HepG2 (cell line): ENCODE results near the gene CEP78. TPM values are rescaled to one million over a fixed set of nuclear protein-coding genes. Genes with fewer than 3 reads are reported as not detected.

Experiments
- ATAC-seq: fragments of 200-7000 bp; cut with Tn5 transposase; 3 replicates; pipeline ENCODE4 v1.9.1; 2020; ENCODE audit warnings: mild to moderate bottlenecking, moderate library complexity
- BruUV-seq: library from RNA; stranded (reverse); fragments of 400-500 nt; replicated peaks from 2 replicates; lab custom pipeline; 2021; lab: Mats Ljungman, UMichigan
- CTCF ChIA-PET: fragments of 300-600 bp; formaldehyde crosslinking; extraction: SDS; loops from one replicate; lab custom pipeline; 2021; ENCODE audit warnings: low total read pairs, inconsistent platforms, low intra/inter-chr PET ratio; lab: Yijun Ruan, JAX
- POLR2A ChIA-PET: fragments of 350-600 bp; sonication (Branson Sonifier 250); formaldehyde crosslinking; loops from one replicate; lab custom pipeline; 2020; ENCODE audit warnings: antibody characterized with exemption, inconsistent platforms; lab: Yijun Ruan, JAX
- DNase-seq: peaks from one replicate; pipeline ENCODE4 v3.0.0-alpha.2; 2015; ENCODE audit warnings: low spot score
- FAIRE-seq: peaks from 3 replicates; lab custom pipeline; 2011; peaks lifted over from hg19 to GRCh38; lab: Jason Lieb, UNC
- H2AFZ ChIP-seq: one replicate; pipeline ENCODE4 v1.6.1; 2011; ENCODE audit warnings: low read length, inconsistent platforms
- H3K27ac ChIP-seq: fragments of 300-600 bp; 3 replicates; pipeline ENCODE4 v1.8.0; 2011; ENCODE audit warnings: mixed run types, mild to moderate bottlenecking, mixed read lengths, low read length, inconsistent platforms; ENCODE audit not compliant: insufficient read depth; ENCODE audit errors: extremely low read length
- H3K27me3 ChIP-seq, 2 experiments: fragments of 200-600 bp in 1 of 2; 2 replicates in 1 of 2; 3 replicates in 1 of 2; pipeline versions ENCODE4 v1.6.0 to v1.8.0; 2011; ENCODE audit warnings: low read length in 2 of 2, mild to moderate bottlenecking in 2 of 2, moderate library complexity in 2 of 2, inconsistent platforms in 1 of 2; ENCODE audit not compliant: insufficient read depth in 2 of 2, control insufficient read depth in 1 of 2
- H3K36me3 ChIP-seq, 2 experiments: fragments of 200-600 bp in 1 of 2; replicated peaks in 1 of 2; 2 replicates in 1 of 2; 3 replicates in 1 of 2; pipeline versions ENCODE4 v1.5.1 to v1.8.0; 2011; ENCODE audit warnings: low read length in 2 of 2, inconsistent platforms in 1 of 2; ENCODE audit not compliant: insufficient read depth in 2 of 2, control insufficient read depth in 1 of 2
- H3K4me1 ChIP-seq: 2 replicates; pipeline ENCODE4 v1.5.1; 2012; ENCODE audit warnings: low read length, inconsistent platforms; ENCODE audit not compliant: insufficient read depth
- H3K4me2 ChIP-seq: 2 replicates; pipeline ENCODE4 v1.6.0; 2011; ENCODE audit warnings: low read depth, low read length, inconsistent platforms
- H3K4me3 ChIP-seq, 3 experiments: fragments of 200-600 bp in 1 of 3; sonication (generic), shearing (Covaris generic) in 1 of 3; replicated peaks in 1 of 3; 2 replicates each; pipeline ENCODE4 v1.5.1; 2011 to 2016; ENCODE audit warnings: low read length in 3 of 3, inconsistent platforms in 2 of 3, low read depth in 2 of 3, mild to moderate bottlenecking in 2 of 3, control low read depth in 1 of 3, mixed read lengths in 1 of 3; ENCODE audit not compliant: insufficient read depth in 1 of 3
- H3K79me2 ChIP-seq: one replicate; pipeline ENCODE4 v1.6.1; 2011; ENCODE audit warnings: low read length, inconsistent platforms; ENCODE audit not compliant: insufficient read depth
- H3K9ac ChIP-seq: 2 replicates; pipeline ENCODE4 v1.6.0; 2011; ENCODE audit warnings: mild to moderate bottlenecking, low read depth, low read length, inconsistent platforms; ENCODE audit not compliant: insufficient read depth
- H3K9me3 ChIP-seq: 2 replicates; pipeline ENCODE4 v1.5.1; 2012; ENCODE audit warnings: mild to moderate bottlenecking, low read length
- H4K20me1 ChIP-seq: 2 replicates; pipeline ENCODE4 v1.6.0; 2011; ENCODE audit warnings: inconsistent platforms, mild to moderate bottlenecking, low read length, moderate library complexity; ENCODE audit not compliant: insufficient read depth
- FIP1L1 ChIP-seq: fragments of 200-400 bp; formaldehyde crosslinking; IDR thresholded peaks from 2 replicates; pipeline ENCODE4 v1.6.1; 2018; ENCODE audit warnings: low read depth, mild to moderate bottlenecking, low read length, moderate library complexity, borderline replicate concordance; ENCODE audit not compliant: insufficient read depth
- GATAD2A ChIP-seq: IDR thresholded peaks from 2 replicates; pipeline ENCODE4 v1.6.1; 2016
- KLF16 ChIP-seq, 2 experiments: sonication (generic) in 1 of 2; formaldehyde crosslinking in 1 of 2; IDR thresholded peaks; 2 replicates each; pipeline versions ENCODE4 v1.6.1 to v1.8.0; 2016 to 2023; ENCODE audit warnings: missing genetic modification reagents in 2 of 2, missing compliant biosample characterization in 1 of 2
- NR1H2 ChIP-seq: sonication (generic); formaldehyde crosslinking; IDR thresholded peaks from 2 replicates; pipeline ENCODE4 v1.8.1; 2022; ENCODE audit warnings: low read depth, missing genetic modification reagents, borderline replicate concordance
- ZFYVE20 ChIP-seq: sonication (generic); formaldehyde crosslinking; IDR thresholded peaks from 2 replicates; pipeline ENCODE4 v1.8.0; 2023; ENCODE audit warnings: low read depth, mild to moderate bottlenecking, moderate library complexity, missing genetic modification reagents, borderline replicate concordance
- ZNF232 ChIP-seq: sonication (generic); formaldehyde crosslinking; IDR thresholded peaks from 2 replicates; pipeline ENCODE4 v1.4.0; 2020; ENCODE audit warnings: missing genetic modification reagents, borderline replicate concordance
- ZNF792 ChIP-seq: IDR thresholded peaks from 2 replicates; pipeline ENCODE4 v1.6.1; 2016
- WGBS: methylation state at CpG from one replicate; pipeline ENCODE4 v1.1.6; 2017; ENCODE audit warnings: low lambda C conversion rate; 5-methylcytosine and 5-hydroxymethylcytosine counted together
- in situ Hi-C: cut with HindIII; loops from 2 replicates; pipeline ENCODE4 v1.10.0; 2017; ENCODE audit warnings: low pct_unique_long_range_greater_than_20kb; ENCODE audit not compliant: extremely low pct_ligation_motif_present
- intact Hi-C: fragments of 100-400 bp; cut with micrococcal nuclease; formaldehyde crosslinking; loops from one replicate; pipeline ENCODE4 v1.10.0; 2022; ENCODE audit not compliant: unreplicated experiment
- polyA plus RNA-seq, 8 experiments: library from polyadenylated mRNA; depleted of rRNA in 3 of 8; stranded (reverse) in 7 of 8; unstranded in 1 of 8; fragments of >200 nt; fragmentation: Illumina TruSeq in 4 of 8; extraction: Trizol in 4 of 8; gene quantifications; 2 replicates each; pipeline versions ENCODE4 v1.2.1 to v1.2.3, GENCODE V29; 2011 to 2016; ENCODE audit warnings: low read depth in 4 of 8, missing spikeins in 1 of 8, mixed read lengths in 1 of 8; ENCODE audit not compliant: insufficient read depth in 1 of 8
- total RNA-seq, 5 experiments: library from RNA; depleted of rRNA; stranded (reverse); fragments of >200 nt; fragmentation: Illumina TruSeq; extraction: Trizol; gene quantifications; 2 replicates each; pipeline ENCODE4 v1.2.3, GENCODE V29; 2016; ENCODE audit warnings: low read depth in 1 of 5
- TF ChIP-seq, protein P1 (sequence below): sonication (generic); formaldehyde crosslinking; conservative IDR thresholded peaks from 2 replicates; pipeline ENCODE4 v1.4.0; 2020; ENCODE audit warnings: missing genetic modification reagents
- TF ChIP-seq, protein P2 (sequence below): sonication (generic); formaldehyde crosslinking; IDR thresholded peaks from 2 replicates; pipeline ENCODE4 v1.9.0; 2021; ENCODE audit warnings: missing genetic modification reagents, mild to moderate bottlenecking, borderline replicate concordance
- TF ChIP-seq, protein P3 (sequence below): sonication (generic); formaldehyde crosslinking; IDR thresholded peaks from 2 replicates; pipeline ENCODE4 v1.4.0; 2020; ENCODE audit warnings: missing genetic modification reagents, borderline replicate concordance
- TF ChIP-seq, protein P4 (sequence below): sonication (generic); formaldehyde crosslinking; IDR thresholded peaks from 2 replicates; pipeline ENCODE4 v1.4.0; 2020; ENCODE audit warnings: missing genetic modification reagents; ENCODE audit errors: not compliant biosample characterization
- TF ChIP-seq, protein P5 (sequence below): IDR thresholded peaks from 2 replicates; pipeline ENCODE4 v1.6.1; 2016

CEP78 gene
- total and polyA plus RNA-seq, 2 of the 13 experiments (the other 11 are each of a cell fraction or from before 2014, with no cell fraction given), result 5.1 to 30.8 TPM

DNA sequence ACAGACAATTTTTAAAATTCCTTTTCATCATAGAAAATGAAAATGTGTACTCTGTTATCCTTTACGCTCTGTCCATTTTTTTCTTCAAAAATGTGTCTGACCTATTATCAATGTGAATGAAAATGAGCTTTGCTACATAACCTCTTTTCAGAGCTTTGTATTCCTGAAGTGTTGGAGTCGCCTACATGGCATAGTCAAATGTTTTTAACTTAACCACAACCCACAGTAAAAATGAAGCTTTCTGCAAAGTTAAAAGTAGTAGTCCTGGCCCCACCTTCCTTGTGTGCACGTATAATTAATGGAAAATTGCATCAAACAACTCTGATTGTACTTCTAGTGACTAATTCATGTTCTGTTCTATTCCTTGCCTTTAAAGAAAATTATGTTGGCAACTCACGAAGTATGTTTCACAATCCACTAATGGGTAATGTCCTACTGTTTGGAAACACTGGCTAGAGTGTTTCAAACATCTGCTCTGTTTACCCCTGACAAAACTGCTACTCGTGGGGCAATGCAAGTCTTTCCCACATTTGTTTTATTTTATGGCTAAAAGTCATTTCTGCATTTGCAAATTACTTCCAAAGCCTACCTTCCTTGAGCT is 42.4 kb downstream of the CEP78 start (continued):
- TF ChIP-seq, protein P1, sequence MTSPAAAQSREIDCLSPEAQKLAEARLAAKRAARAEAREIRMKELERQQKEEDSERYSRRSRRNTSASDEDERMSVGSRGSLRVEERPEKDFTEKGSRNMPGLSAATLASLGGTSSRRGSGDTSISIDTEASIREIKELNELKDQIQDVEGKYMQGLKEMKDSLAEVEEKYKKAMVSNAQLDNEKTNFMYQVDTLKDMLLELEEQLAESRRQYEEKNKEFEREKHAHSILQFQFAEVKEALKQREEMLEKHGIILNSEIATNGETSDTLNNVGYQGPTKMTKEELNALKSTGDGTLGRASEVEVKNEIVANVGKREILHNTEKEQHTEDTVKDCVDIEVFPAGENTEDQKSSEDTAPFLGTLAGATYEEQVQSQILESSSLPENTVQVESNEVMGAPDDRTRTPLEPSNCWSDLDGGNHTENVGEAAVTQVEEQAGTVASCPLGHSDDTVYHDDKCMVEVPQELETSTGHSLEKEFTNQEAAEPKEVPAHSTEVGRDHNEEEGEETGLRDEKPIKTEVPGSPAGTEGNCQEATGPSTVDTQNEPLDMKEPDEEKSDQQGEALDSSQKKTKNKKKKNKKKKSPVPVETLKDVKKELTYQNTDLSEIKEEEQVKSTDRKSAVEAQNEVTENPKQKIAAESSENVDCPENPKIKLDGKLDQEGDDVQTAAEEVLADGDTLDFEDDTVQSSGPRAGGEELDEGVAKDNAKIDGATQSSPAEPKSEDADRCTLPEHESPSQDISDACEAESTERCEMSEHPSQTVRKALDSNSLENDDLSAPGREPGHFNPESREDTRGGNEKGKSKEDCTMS (CRISPR knock-in tag), result no peak
- TF ChIP-seq NR1H2 (CRISPR knock-in tag), result no peak
- TF ChIP-seq, protein P2, sequence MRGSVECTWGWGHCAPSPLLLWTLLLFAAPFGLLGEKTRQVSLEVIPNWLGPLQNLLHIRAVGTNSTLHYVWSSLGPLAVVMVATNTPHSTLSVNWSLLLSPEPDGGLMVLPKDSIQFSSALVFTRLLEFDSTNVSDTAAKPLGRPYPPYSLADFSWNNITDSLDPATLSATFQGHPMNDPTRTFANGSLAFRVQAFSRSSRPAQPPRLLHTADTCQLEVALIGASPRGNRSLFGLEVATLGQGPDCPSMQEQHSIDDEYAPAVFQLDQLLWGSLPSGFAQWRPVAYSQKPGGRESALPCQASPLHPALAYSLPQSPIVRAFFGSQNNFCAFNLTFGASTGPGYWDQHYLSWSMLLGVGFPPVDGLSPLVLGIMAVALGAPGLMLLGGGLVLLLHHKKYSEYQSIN (CRISPR knock-in tag), result no peak
- no peak for TF ChIP-seq ZFYVE20 (CRISPR knock-in tag)
- peak; percentile 74; the same call in 1 of the 2 replicates for TF ChIP-seq GATAD2A (CRISPR knock-in tag)
- TF ChIP-seq, all 625 proteins: peak for 18

DNA sequence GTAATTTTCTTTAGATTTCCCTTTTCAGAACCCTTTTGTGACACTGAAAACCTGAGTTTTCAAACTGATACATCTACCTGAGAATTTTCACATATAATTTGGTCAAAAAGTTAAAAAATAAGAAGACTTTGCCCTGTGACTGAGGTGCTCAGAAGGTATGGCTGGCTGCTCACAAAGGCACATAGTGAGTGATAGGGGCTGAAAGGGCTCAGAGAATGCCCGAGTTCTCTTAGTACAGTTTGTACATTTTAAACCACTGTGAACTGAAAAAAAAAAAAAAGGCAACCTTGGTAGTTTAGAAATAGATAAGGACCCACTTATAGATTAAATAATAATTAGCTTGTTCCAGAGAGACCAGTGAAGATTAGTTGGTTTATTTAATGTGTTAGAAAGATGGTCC is 42.9 kb downstream of the CEP78 start:
- Histone ChIP-seq H3K4me3 (peak overlapping the region in 2 of 3 experiments; percentile 19 to 25; a peak in 2 of 6 replicates), H3K36me3 (no peaks in the 10 kb centered on the region), H3K9me3 (no peaks in the 10 kb centered on the region), H2AFZ (no peak overlapping the region), H3K27me3 (no peaks in the 10 kb centered on the region), H3K4me2 (peak overlapping the region; percentile 59), H3K79me2 (no peaks in the 10 kb centered on the region), H3K9ac (peak overlapping the region; percentile 33), H3K4me1 (peaks cover 43% of the 10 kb centered on the region), H3K27ac (peak overlapping the region; percentile 77), H4K20me1 (no peaks in the 10 kb centered on the region)
- ATAC-seq, result peak; percentile 77
- in situ Hi-C loops, result no loop called here
- DNase-seq, result no peak
- 6% methylated on average over 1 of the region's 1 CpG for WGBS
- BruUV-seq, result no TSS peak
- intact Hi-C loops, result loop anchor here (2.0 to 5.0 kb wide), 2 partner anchors 16 to 48 kb away; no protein-coding TSS in a partner anchor
- ChIA-PET POLR2A (interaction anchor here (0.8 to 6.9 kb wide), 3 partner anchors 8 to 42 kb away, joined by 3 to 114 read pairs (median 3); partner anchors contain the start of gene PSAT1), CTCF (interaction anchor here (1.1 kb wide), 1 partner anchor 17 kb away, joined by 3 read pairs; no protein-coding TSS in a partner anchor)
- FAIRE-seq, result no peak
- TF ChIP-seq FIP1L1 (no peak), KLF16 (CRISPR knock-in tag; IDR thresholded peaks at IDR 0.05) (0 out of 4 replicates have a peak, but pooled peaks of 1 of the 2 experiments have one; percentile 1), ZNF792 (0 out of 2 replicates have a peak, but pooled peaks have one; percentile 8), ZNF232 (no peak)
- TF ChIP-seq, protein P3, sequence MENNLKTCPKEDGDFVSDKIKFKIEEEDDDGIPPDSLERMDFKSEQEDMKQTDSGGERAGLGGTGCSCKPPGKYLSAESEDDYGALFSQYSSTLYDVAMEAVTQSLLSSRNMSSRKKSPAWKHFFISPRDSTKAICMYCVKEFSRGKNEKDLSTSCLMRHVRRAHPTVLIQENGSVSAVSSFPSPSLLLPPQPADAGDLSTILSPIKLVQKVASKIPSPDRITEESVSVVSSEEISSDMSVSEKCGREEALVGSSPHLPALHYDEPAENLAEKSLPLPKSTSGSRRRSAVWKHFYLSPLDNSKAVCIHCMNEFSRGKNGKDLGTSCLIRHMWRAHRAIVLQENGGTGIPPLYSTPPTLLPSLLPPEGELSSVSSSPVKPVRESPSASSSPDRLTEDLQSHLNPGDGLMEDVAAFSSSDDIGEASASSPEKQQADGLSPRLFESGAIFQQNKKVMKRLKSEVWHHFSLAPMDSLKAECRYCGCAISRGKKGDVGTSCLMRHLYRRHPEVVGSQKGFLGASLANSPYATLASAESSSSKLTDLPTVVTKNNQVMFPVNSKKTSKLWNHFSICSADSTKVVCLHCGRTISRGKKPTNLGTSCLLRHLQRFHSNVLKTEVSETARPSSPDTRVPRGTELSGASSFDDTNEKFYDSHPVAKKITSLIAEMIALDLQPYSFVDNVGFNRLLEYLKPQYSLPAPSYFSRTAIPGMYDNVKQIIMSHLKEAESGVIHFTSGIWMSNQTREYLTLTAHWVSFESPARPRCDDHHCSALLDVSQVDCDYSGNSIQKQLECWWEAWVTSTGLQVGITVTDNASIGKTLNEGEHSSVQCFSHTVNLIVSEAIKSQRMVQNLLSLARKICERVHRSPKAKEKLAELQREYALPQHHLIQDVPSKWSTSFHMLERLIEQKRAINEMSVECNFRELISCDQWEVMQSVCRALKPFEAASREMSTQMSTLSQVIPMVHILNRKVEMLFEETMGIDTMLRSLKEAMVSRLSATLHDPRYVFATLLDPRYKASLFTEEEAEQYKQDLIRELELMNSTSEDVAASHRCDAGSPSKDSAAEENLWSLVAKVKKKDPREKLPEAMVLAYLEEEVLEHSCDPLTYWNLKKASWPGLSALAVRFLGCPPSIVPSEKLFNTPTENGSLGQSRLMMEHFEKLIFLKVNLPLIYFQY (CRISPR knock-in tag), result no peak
- TF ChIP-seq, protein P4, sequence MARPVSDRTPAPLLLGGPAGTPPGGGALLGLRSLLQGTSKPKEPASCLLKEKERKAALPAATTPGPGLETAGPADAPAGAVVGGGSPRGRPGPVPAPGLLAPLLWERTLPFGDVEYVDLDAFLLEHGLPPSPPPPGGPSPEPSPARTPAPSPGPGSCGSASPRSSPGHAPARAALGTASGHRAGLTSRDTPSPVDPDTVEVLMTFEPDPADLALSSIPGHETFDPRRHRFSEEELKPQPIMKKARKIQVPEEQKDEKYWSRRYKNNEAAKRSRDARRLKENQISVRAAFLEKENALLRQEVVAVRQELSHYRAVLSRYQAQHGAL (CRISPR knock-in tag), result no peak
- TF ChIP-seq, protein P5, sequence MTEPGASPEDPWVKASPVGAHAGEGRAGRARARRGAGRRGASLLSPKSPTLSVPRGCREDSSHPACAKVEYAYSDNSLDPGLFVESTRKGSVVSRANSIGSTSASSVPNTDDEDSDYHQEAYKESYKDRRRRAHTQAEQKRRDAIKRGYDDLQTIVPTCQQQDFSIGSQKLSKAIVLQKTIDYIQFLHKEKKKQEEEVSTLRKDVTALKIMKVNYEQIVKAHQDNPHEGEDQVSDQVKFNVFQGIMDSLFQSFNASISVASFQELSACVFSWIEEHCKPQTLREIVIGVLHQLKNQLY (CRISPR knock-in tag), result no peak
